IMR-90 (cell line): ENCODE results near the gene ALPP.
"Not testable (repeated sequence)": the region's sequence is repeated elsewhere in the genome, so short reads cannot be mapped to it uniquely, and the experiment has no call there.

Source experiments
- BHLHE40 ChIP-seq: fragments of 150-350 bp; IDR thresholded peaks from 2 replicates; pipeline ENCODE4 v1.6.1; 2016; ENCODE audit warnings: mild to moderate bottlenecking, low read depth, low read length
- CTCF ChIP-seq: conservative IDR thresholded peaks from 2 replicates; pipeline ENCODE4 v1.5.1; 2012; ENCODE audit warnings: mild to moderate bottlenecking, low read depth, low read length, improper control_type of control experiment
- FOS ChIP-seq: fragments of 150-350 bp; IDR thresholded peaks from 2 replicates; pipeline ENCODE4 v1.6.1; 2016; ENCODE audit warnings: low read depth, low read length
- POLR2A ChIP-seq: IDR thresholded peaks from 2 replicates; pipeline ENCODE4 v1.6.1; 2012; ENCODE audit warnings: mild to moderate bottlenecking, low read depth, low read length
- RAD21 ChIP-seq: IDR thresholded peaks from 2 replicates; pipeline ENCODE4 v1.6.1; 2012; ENCODE audit warnings: low read length, improper control_type of control experiment

DNA sequence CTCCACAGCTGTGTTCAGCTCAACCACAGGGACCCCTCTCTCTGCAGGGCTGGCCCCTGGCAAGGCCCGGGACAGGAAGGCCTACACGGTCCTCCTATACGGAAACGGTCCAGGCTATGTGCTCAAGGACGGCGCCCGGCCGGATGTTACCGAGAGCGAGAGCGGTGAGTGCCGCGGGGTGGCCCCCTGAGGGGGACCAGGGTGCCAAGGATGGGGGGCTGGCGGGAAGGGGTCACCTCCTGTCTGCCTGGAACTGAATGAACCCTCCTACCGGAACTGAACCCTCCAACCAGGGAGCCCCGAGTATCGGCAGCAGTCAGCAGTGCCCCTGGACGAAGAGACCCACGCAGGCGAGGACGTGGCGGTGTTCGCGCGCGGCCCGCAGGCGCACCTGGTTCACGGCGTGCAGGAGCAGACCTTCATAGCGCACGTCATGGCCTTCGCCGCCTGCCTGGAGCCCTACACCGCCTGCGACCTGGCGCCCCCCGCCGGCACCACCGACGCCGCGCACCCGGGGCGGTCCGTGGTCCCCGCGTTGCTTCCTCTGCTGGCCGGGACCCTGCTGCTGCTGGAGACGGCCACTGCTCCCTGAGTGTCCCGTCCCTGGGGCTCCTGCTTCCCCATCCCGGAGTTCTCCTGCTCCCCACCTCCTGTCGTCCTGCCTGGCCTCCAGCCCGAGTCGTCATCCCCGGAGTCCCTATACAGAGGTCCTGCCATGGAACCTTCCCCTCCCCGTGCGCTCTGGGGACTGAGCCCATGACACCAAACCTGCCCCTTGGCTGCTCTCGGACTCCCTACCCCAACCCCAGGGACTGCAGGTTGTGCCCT lies 2.9 kb downstream of the ALPP start:
- not testable (repeated sequence) for TF ChIP-seq CTCF, FOS, POLR2A, BHLHE40, RAD21
